ENCODE results near the gene TAPBPL.
A peak's percentile ranks its signal among the peaks of the same experiment; 100 is the strongest.
"Not testable (repeated sequence)": the region's sequence is repeated elsewhere in the genome, so short reads cannot be mapped to it uniquely, and the experiment has no call there.

TAPBPL gene

GRCh38 chr12:6451348-6452244, at the start of gene TAPBPL:
TSS of gene TAPBPL (plus strand) at chr12:6452042. CDS start at chr12:6452249, 207 bp downstream.
- DNase-seq (ENCODE audit: low read depth) = peak; percentile 67

GRCh38 chr12:6404390-6404789, 47.5 kb upstream of the TAPBPL start:
- no peak for DNase-seq (ENCODE audit: low read depth)

- no peak for DNase-seq (ENCODE audit: low read depth)
Observed at GRCh38 chr12:6405963-6406362, 45.9 kb upstream of the TAPBPL start.

GRCh38 chr12:6407236-6407954, 44.4 kb upstream of the TAPBPL start:
- no peak for DNase-seq (ENCODE audit: low read depth)

GRCh38 chr12:6416596-6416995, 35.2 kb upstream of the TAPBPL start:
- no peak for DNase-seq (ENCODE audit: low read depth)

DNA sequence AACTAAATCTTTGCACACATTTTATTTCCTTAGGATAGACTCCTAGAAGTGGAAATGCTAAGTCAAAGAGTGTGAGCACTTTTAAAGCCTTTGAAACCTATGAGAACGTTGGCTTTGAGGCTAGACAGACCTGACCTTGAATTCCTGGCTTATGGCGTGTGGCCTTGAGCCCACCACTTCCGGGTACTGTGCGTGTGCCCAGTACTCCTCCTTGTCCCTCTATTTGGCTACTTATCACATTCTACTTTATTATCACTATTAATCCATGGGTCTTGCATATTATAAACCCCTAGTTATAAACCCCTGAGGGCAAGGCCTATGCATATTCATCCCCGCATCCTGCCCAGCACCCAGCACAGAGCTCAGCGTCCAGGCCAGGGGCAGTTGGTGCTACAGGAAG, 33.0 kb upstream of the TAPBPL start:
- DNase-seq (ENCODE audit: low read depth) = no peak

GRCh38 chr12:6420364-6420763, 31.5 kb upstream of the TAPBPL start:
- DNase-seq (ENCODE audit: low read depth) = no peak

- DNase-seq (ENCODE audit: low read depth) = peak; percentile 67
Observed at GRCh38 chr12:6423267-6424007, 28.4 kb upstream of the TAPBPL start.

- DNase-seq (ENCODE audit: low read depth) = no peak
Observed at GRCh38 chr12:6424008-6424347, 27.9 kb upstream of the TAPBPL start.

DNA sequence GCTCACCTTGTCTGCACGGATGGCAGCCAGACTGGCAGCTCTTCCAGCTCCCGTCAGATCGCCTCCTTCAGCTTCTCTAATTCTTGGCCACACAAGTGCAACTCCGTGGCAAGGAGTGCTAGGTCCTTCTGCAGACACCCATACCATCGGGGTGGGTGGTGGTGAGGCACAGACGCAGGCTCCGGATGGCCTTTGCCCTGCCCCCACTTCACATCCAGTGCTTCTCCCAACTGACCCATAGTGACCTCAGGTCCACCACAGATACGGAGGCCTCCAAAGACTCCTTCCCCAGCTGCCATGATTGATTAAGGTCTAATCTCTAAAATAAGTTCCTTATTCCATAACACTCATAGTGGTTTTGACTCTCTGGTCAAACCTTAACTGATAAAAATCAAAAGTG, 27.0 kb upstream of the TAPBPL start:
- no peak for DNase-seq (ENCODE audit: low read depth)

GRCh38 chr12:6425590-6426531, 26.0 kb upstream of the TAPBPL start:
- no peak for DNase-seq (ENCODE audit: low read depth)

DNA sequence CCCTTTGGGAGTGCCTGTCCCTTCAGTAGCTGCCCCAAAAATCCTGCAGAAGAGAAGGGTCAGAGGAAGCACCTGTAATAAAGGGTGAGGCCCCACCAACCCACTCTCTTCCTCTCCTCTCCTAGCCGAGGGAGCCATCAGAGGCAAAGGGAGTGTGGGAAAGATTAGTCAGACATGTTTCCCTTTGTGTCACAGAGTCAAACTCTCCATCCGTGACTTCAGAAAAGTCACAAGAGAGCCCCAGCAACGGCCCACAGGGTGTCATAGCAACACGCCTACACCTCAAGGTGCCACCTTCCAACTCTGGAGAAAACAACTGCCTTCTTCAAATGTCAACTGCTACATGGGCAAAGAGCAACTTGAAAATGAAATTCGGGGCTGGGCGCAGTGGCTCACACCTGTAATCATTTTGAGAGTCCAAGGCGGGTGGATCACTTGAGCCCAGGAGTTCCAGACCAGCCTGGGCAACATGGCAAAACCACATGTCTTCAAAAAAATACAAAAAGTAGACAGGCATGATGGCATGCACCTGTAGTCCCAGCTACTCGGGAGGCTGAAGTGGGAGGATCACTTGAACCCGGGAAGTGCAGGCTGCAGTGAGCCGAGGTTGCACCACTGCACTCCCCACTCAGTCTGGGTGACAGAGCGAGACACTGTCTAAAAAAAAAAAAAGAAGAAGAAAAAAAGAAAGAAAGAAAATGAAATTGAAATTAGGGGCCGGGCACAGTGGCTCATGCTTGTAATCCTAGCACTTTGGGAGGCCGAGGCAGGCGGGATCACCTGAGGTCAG, 24.8 kb upstream of the TAPBPL start:
- peak; percentile 87 for DNase-seq (ENCODE audit: low read depth)

GRCh38 chr12:6427796-6428195, 24.0 kb upstream of the TAPBPL start:
- not testable (repeated sequence) for DNase-seq (ENCODE audit: low read depth)

- no peak for DNase-seq (ENCODE audit: low read depth)
Observed at GRCh38 chr12:6428326-6428725, 23.5 kb upstream of the TAPBPL start.

DNA sequence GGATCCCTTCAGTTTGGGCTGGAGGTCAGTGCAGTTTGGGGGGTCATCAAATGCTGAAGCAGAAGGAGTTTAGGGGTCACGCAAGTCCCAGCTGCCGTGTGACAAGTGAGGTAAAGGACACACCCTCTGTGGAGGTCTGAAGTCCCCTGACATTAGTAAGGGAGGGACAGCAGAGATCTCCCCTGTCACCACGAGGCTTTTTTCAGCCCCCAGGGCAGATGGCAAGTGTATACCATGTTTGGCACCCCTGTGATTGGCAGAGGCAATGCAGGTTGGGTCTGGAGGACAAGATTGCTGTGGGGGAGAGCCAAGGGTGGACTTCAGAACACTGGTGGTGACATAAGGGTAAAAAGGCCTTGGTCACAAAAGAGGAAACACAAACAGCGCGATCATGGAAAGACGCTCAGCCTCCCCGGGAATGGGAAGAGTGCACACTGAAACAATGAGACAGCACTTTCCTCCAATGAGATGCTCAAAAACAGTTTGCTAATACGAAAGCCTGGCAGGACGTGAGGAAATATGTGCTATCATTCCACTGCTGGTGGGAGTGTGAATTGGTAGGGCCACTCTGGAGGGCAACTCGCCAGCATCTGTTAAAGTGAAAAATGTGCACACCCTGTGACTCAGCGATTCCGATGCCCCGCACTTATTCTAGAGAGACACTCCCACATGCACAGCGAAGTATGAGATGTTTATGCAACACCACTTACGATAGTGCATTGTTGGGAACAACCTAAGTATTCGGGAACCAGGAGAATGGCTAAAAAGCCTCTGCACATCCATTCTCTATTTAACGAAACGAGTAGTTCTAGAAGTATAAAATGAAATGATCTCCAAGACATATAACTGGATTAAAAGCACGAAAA, 21.5 kb upstream of the TAPBPL start:
- no peak for DNase-seq (ENCODE audit: low read depth)

DNA sequence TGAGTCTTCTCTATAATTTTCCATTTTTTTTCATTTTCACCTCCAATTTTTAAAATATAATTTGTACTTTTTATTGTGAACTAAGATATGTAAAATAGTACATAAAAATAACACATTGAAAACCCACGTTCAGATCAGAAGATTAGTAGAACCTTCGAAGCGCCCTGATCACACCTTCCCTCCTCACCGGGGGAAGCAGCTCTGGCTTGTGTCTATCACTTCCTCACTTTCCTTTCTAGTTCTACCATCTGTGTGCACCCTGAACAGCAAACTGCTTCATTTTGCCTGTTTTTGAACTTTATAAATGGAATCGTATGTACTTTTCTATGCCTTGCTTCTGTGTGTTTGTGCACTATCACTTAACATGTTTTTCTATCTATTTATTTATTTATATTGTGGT, 18.9 kb upstream of the TAPBPL start:
- DNase-seq (ENCODE audit: low read depth) = no peak

- DNase-seq (ENCODE audit: low read depth) = no peak
Observed at GRCh38 chr12:6434205-6435140, 17.4 kb upstream of the TAPBPL start.

- no peak for DNase-seq (ENCODE audit: low read depth)
Observed at GRCh38 chr12:6435961-6436715, 15.7 kb upstream of the TAPBPL start.
